Measurements from ENCODE around the gene MOSPD3.
A peak's percentile ranks its signal among the peaks of the same experiment; 100 is the strongest.

Gene MOSPD3

DNA sequence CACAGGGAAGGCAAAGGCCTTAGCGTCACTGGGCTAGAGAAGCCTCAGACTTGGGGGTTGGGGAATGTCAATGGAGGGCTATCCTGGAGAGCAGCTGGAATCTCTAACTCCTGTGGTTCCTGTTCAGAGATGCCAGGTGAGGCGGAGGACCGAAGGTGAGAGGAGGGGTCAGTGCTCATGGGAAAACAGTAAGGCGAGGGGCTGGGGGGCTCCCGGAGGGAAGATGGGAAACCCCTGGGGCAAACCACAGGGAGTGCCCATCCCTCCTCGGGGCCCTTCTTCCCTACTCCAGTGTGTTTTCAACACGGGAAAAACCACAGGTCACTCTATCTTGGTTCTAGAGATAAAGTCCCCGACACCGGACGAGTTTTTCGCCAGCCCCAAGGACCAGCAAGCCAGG lies 29.7 kb upstream of the MOSPD3 start:
- TF ChIP-seq YY1 (IDR thresholded peaks at IDR 0.05; ENCODE audit: insufficient read depth, insufficient read length) (no peak), ZNF274 (IDR thresholded peaks at IDR 0.05; ENCODE audit: low read depth, low read length) (no peak), SUZ12 (IDR thresholded peaks at IDR 0.05; ENCODE audit: extremely low read depth, insufficient read depth, insufficient read length) (no peak)
- Histone ChIP-seq H3K27me3 (ENCODE audit: insufficient read depth, insufficient read length) (no peaks in the 10 kb centered on the region), H3K4me3 (ENCODE audit: insufficient read length, low read depth) (no peak overlapping the region)

DNA sequence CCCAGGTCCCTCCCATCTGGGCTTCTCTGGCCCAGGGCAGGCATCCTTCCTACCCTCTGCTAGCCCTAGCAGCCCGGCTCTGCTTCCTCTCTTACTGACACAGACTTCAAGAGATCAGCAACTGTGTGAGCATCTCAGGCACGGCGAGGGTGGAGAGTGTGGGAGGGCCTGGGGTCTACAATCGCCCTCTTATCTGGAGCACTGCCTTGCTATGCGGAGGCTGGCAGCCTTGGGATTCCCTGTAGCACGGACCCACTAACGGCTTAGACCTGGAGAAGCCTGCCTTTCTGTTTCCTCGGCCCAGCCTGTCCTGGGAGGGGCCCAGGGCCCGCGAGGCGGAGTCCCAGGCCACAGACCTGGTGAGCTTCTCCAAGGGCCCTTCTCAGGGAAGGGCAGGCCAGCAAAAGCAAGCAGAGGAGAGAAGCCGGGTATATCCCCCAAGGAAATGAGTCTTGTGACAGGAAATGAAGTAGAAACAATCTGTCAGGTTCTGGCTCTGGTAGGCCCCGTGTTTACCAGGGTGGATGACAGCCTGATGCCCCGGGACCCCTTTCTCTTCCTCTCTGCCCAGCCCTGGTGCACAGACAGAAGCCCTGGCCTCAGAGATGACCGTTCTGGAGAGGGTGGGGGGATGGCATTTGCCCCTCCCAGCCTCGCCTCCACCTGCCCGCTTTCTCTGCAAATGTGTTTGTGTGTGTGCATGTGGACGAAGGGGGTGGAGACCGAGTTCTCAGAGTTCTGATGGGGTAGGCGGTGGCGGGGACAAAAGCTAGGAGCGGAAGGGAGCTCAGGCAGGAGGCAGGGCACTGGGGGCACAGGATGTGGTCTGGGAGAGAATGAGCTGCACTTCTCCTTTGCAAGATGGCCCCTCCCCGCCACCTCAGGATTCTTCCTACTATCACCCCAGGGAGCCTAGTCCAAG lies 28.9 kb upstream of the MOSPD3 start:
- peaks cover 18% of the 10 kb centered on the region for H3K4me1 ChIP-seq (ENCODE audit: insufficient read depth, insufficient read length)
- no peaks in the 10 kb centered on the region for H3K9me3 ChIP-seq (ENCODE audit: insufficient read depth, low read length)
- H3K9ac ChIP-seq (ENCODE audit: insufficient read length, low read depth), result peak overlapping the region; percentile 74
- no peak for DNase-seq (ENCODE audit: low read depth, low spot score)
- H3K4me3 ChIP-seq (ENCODE audit: insufficient read length, low read depth), result no peak overlapping the region
- no peak for TF ChIP-seq SUZ12 (IDR thresholded peaks at IDR 0.05; ENCODE audit: extremely low read depth, insufficient read depth, insufficient read length)
- no peak for TF ChIP-seq ZNF274 (IDR thresholded peaks at IDR 0.05; ENCODE audit: low read depth, low read length)
- no peak for TF ChIP-seq YY1 (IDR thresholded peaks at IDR 0.05; ENCODE audit: insufficient read depth, insufficient read length)
- H3K36me3 ChIP-seq (ENCODE audit: insufficient read depth, insufficient read length, low read length), result peaks cover 42% of the 10 kb centered on the region
- H3K27me3 ChIP-seq (ENCODE audit: insufficient read depth, insufficient read length), result no peaks in the 10 kb centered on the region

More for the DNA sequence above, 29.7 kb upstream of the MOSPD3 start:
- no peaks in the 10 kb centered on the region for H3K9me3 ChIP-seq (ENCODE audit: insufficient read depth, low read length)
- H3K4me1 ChIP-seq (ENCODE audit: insufficient read depth, insufficient read length), result peaks cover 15% of the 10 kb centered on the region
- H3K9ac ChIP-seq (ENCODE audit: insufficient read length, low read depth), result peak overlapping the region; percentile 50
- DNase-seq (ENCODE audit: low read depth, low spot score), result no peak
- peaks cover 49% of the 10 kb centered on the region for H3K36me3 ChIP-seq (ENCODE audit: insufficient read depth, insufficient read length, low read length)

DNA sequence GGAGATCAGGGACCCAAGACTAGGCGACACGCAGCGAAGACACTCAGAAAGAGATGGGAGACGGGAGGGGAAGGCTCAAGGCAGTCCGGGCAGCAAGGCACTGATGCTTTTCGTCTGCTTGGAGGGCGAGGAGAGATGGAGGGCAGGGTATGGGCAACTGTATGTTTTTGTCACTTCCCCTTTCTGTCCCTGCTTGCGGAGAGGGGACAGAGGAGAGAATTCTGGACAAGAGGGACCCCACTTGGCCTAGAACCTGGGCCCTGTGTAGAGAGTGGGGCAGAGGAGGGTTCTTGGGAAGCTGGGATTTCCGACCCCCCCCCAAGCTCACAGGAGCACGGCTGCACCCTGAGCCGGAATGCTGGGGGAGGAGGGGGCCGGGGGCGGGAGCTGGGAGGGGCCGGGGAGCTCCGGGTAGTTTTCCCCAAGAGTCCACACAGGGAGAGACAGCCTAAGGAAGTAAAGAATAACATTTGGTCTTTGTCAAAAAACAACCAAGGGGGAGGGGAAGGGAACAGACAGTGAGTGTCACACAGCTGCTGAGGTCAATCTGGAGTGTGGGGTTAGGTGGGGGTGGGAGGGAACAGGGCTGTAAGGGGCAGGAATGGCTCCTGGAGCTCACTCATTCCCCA lies 28.2 kb upstream of the MOSPD3 start:
- H3K9ac ChIP-seq (ENCODE audit: insufficient read length, low read depth), result peak overlapping the region; percentile 93
- H3K36me3 ChIP-seq (ENCODE audit: insufficient read depth, insufficient read length, low read length), result peaks cover 34% of the 10 kb centered on the region
- TF ChIP-seq SUZ12 (IDR thresholded peaks at IDR 0.05; ENCODE audit: extremely low read depth, insufficient read depth, insufficient read length) (no peak), YY1 (IDR thresholded peaks at IDR 0.05; ENCODE audit: insufficient read depth, insufficient read length) (no peak), ZNF274 (IDR thresholded peaks at IDR 0.05; ENCODE audit: low read depth, low read length) (no peak)
- DNase-seq (ENCODE audit: low read depth, low spot score), result no peak
- peaks cover 18% of the 10 kb centered on the region for H3K4me1 ChIP-seq (ENCODE audit: insufficient read depth, insufficient read length)
- peak overlapping the region; percentile 86 for H3K4me3 ChIP-seq (ENCODE audit: insufficient read length, low read depth)
- no peaks in the 10 kb centered on the region for H3K9me3 ChIP-seq (ENCODE audit: insufficient read depth, low read length)
- H3K27me3 ChIP-seq (ENCODE audit: insufficient read depth, insufficient read length), result no peaks in the 10 kb centered on the region

DNA sequence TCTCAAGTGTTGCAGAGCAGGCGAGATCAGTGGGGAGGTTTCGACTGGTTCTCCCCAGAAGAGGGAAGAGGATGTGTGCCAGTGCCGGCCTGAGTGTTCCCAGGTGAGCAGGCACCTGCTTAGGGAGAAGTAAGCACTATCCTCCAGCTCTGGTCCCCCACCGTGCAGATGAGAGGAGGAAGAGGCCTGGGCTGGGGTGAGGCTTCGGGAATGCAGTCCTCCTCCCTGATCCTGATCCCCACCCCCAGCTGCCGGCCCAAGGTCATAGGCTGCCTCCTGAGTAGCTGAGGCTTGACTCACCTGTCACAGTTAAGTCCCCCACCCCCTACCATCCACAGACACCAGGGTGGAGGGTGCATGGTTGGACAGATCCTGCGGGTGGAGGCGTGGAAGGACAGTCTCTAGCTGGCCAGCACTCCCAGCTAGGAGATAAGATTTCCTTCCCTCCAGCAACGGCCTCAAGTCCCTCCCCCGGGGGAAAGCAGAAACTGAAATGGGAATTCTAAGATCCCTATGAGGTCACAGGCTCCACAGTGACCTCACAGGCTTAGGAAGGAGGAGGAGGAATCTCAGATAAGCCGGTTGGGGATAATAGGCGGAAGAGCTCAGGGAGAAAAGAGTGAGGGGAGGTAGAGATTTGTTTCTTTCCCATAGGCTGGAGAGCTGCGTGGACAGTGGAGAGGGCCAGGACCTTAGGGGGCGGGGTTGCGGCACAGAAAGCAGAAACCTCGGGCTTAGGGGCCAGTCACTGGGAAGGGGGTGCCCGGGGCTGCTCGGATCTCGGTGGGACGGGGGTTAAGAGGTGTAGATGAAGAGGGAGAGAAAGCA lies 27.4 kb upstream of the MOSPD3 start:
- Histone ChIP-seq H3K36me3 (ENCODE audit: insufficient read depth, insufficient read length, low read length) (peaks cover 29% of the 10 kb centered on the region), H3K27me3 (ENCODE audit: insufficient read depth, insufficient read length) (no peaks in the 10 kb centered on the region), H3K4me1 (ENCODE audit: insufficient read depth, insufficient read length) (peaks cover 18% of the 10 kb centered on the region), H3K9ac (ENCODE audit: insufficient read length, low read depth) (peak overlapping the region; percentile 93), H3K9me3 (ENCODE audit: insufficient read depth, low read length) (no peaks in the 10 kb centered on the region), H3K4me3 (ENCODE audit: insufficient read length, low read depth) (peak overlapping the region; percentile 86)
- no peak for DNase-seq (ENCODE audit: low read depth, low spot score)
- TF ChIP-seq ZNF274 (IDR thresholded peaks at IDR 0.05; ENCODE audit: low read depth, low read length), result no peak
- no peak for TF ChIP-seq SUZ12 (IDR thresholded peaks at IDR 0.05; ENCODE audit: extremely low read depth, insufficient read depth, insufficient read length)
- no peak for TF ChIP-seq YY1 (IDR thresholded peaks at IDR 0.05; ENCODE audit: insufficient read depth, insufficient read length)

DNA sequence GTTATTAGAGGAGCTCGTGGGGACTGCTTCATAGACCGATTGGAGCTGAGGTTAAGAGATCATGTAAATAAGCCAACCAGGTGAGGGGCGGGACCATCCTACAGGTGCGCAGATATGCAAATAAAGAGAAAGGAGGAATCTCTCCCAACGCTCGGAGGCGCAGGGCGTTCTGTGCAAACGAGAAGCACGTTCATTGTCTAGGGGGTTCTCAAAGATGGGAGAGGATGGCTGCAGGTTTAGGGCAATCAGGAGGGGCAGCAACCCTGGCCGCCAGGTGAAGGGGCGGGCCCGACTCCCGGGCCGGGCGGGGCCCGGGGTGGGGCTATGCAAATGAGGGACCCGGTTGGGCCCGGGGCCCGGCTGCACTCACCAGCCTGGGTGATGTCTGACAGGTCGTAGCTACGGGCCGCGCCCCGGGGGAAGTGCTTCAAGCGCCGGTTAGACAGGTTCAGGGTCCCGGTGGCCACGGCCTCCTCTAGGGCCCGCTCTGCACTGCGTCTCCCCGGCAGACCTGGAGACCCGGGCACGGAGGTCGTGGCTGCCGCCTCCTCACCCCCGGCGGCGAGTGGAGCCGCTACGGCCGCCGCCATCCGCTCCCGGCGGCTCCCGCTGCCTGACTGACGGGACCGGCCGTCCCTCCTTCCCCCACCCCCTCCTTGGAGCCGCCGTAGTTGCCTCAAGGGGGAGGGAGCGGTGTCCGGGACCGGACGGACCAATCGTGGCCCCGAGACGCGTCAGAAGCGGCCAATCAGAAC lies 26.7 kb upstream of the MOSPD3 start, which contains the start of gene LRCH4:
LRCH4 (minus strand) TSS at position 619 of the 755 bp plus-strand sequence; CDS start at position 590, 29 bp downstream.
- H3K4me1 ChIP-seq (ENCODE audit: insufficient read depth, insufficient read length), result peaks cover 24% of the 10 kb centered on the region
- H3K9me3 ChIP-seq (ENCODE audit: insufficient read depth, low read length), result no peaks in the 10 kb centered on the region
- peaks cover 22% of the 10 kb centered on the region for H3K36me3 ChIP-seq (ENCODE audit: insufficient read depth, insufficient read length, low read length)
- peak within 1 kb of the TSS; percentile 86 for H3K4me3 ChIP-seq (ENCODE audit: insufficient read length, low read depth)
- no peak for DNase-seq (ENCODE audit: low read depth, low spot score)
- peak within 1 kb of the TSS; percentile 93 for H3K9ac ChIP-seq (ENCODE audit: insufficient read length, low read depth)
- TF ChIP-seq SUZ12 (IDR thresholded peaks at IDR 0.05; ENCODE audit: extremely low read depth, insufficient read depth, insufficient read length) (no peak), YY1 (IDR thresholded peaks at IDR 0.05; ENCODE audit: insufficient read depth, insufficient read length) (no peak), ZNF274 (IDR thresholded peaks at IDR 0.05; ENCODE audit: low read depth, low read length) (no peak)
- no peaks in the 10 kb centered on the region for H3K27me3 ChIP-seq (ENCODE audit: insufficient read depth, insufficient read length)

DNA sequence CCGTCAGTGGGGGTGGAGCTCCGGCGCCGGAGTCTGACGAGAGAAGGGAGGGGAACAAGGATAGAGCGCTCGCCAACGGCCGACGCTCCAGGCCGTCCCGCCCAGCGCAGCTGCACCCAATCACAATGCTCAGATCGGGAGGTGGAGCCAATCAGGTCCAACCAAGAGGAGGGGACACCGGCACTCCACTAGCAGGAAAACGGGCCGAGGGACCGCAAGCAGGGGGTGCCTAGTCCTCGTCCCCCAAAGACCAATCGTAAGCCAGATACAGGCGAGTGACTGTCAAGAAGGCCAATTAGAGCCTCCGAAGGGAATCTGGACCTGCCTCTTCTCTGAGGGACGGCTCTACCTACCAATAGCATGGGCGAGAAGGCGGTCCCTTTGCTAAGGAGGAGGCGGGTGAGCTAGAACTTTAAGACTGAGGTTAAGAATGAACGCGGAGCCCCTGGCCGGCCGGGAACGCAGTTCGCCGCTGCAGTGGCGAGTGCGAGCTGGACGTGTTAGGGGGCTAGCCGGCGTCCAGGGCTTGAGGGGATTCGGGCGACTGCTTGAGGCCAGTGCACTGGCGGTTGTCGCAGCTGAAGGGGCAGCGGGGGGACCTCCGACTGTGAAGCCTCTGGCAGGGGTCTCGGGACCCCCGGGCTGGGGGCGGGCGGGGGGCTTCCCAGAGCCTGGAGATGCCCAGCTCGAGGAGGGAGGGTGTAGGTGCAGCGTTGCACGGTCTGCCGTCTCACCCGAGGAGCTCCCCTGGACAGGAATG lies 25.9 kb upstream of the MOSPD3 start, which contains the start of gene FBXO24:
FBXO24 (plus strand) TSS at position 63 of the 760 bp plus-strand sequence; CDS start at position 361, 298 bp downstream.
- peak; percentile 99 for DNase-seq (ENCODE audit: low read depth, low spot score)
- peak within 1 kb of the TSS; percentile 93 for H3K9ac ChIP-seq (ENCODE audit: insufficient read length, low read depth)
- H3K4me3 ChIP-seq (ENCODE audit: insufficient read length, low read depth), result peak within 1 kb of the TSS; percentile 86
- no peaks in the 10 kb centered on the region for H3K9me3 ChIP-seq (ENCODE audit: insufficient read depth, low read length)
- no peaks in the 10 kb centered on the region for H3K27me3 ChIP-seq (ENCODE audit: insufficient read depth, insufficient read length)
- TF ChIP-seq ZNF274 (IDR thresholded peaks at IDR 0.05; ENCODE audit: low read depth, low read length) (no peak), YY1 (IDR thresholded peaks at IDR 0.05; ENCODE audit: insufficient read depth, insufficient read length) (no peak), SUZ12 (IDR thresholded peaks at IDR 0.05; ENCODE audit: extremely low read depth, insufficient read depth, insufficient read length) (no peak)
- peaks cover 26% of the 10 kb centered on the region for H3K4me1 ChIP-seq (ENCODE audit: insufficient read depth, insufficient read length)
- peaks cover 14% of the 10 kb centered on the region for H3K36me3 ChIP-seq (ENCODE audit: insufficient read depth, insufficient read length, low read length)
